Iris pigment epithelial cell (primary cell): ENCODE data around the gene APBB2.

Experiments used
- DNase-seq: peaks from one replicate; pipeline ENCODE4 v3.0.0-alpha.2; 2011; ENCODE audit warnings: low read depth

APBB2 gene

GRCh38 chr4:40856277-40856839, 358.0 kb downstream of the APBB2 start:
- no peak for DNase-seq

- peak; percentile 23 for DNase-seq
Observed at GRCh38 chr4:40850496-40850895, 363.8 kb downstream of the APBB2 start.

GRCh38 chr4:40848940-40849339, 365.4 kb downstream of the APBB2 start:
- peak; percentile 51 for DNase-seq

GRCh38 chr4:40848251-40848650, 366.1 kb downstream of the APBB2 start:
- DNase-seq = no peak

- DNase-seq = no peak
Observed at GRCh38 chr4:40846532-40846931, 367.8 kb downstream of the APBB2 start.

GRCh38 chr4:40845154-40845835, 369.0 kb downstream of the APBB2 start:
- no peak for DNase-seq

- no peak for DNase-seq
Observed at GRCh38 chr4:40844261-40844660, 370.1 kb downstream of the APBB2 start.

GRCh38 chr4:40843696-40844095, 370.6 kb downstream of the APBB2 start:
- DNase-seq = no peak

GRCh38 chr4:40842725-40843423, 371.5 kb downstream of the APBB2 start:
- peak; percentile 16 for DNase-seq

GRCh38 chr4:40842318-40842717, 372.0 kb downstream of the APBB2 start:
- no peak for DNase-seq

GRCh38 chr4:40840985-40841571, 373.3 kb downstream of the APBB2 start:
- peak; percentile 94 for DNase-seq

GRCh38 chr4:40840255-40840984, 373.9 kb downstream of the APBB2 start:
- DNase-seq = no peak

- peak; percentile 26 for DNase-seq
Observed at GRCh38 chr4:40838742-40839141, 375.6 kb downstream of the APBB2 start.

GRCh38 chr4:40837094-40837870, 377.1 kb downstream of the APBB2 start:
- no peak for DNase-seq

GRCh38 chr4:40833212-40833611, 381.1 kb downstream of the APBB2 start:
- DNase-seq = no peak

- no peak for DNase-seq
Observed at GRCh38 chr4:40832175-40832574, 382.2 kb downstream of the APBB2 start.

- DNase-seq = no peak
Observed at GRCh38 chr4:40831146-40831907, 383.0 kb downstream of the APBB2 start.

GRCh38 chr4:40829586-40829985, 384.8 kb downstream of the APBB2 start:
- DNase-seq = no peak

GRCh38 chr4:40828661-40829060, 385.7 kb downstream of the APBB2 start:
- no peak for DNase-seq

GRCh38 chr4:40827758-40828157, 386.6 kb downstream of the APBB2 start:
- peak; percentile 20 for DNase-seq

- no peak for DNase-seq
Observed at GRCh38 chr4:40826821-40827220, 387.5 kb downstream of the APBB2 start.
